GM21447 (cell line): Measurements from ENCODE around the gene SOBP.

Experiments used
- ATAC-seq: cut with Tn5 transposase; IDR thresholded peaks from one replicate; pipeline ENCODE4 v1.9.1; 2021; ENCODE audit not compliant: unreplicated experiment

SOBP gene

GRCh38 chr6:107612762-107613415 is 123.0 kb downstream of the SOBP start:
- no peak for ATAC-seq

DNA sequence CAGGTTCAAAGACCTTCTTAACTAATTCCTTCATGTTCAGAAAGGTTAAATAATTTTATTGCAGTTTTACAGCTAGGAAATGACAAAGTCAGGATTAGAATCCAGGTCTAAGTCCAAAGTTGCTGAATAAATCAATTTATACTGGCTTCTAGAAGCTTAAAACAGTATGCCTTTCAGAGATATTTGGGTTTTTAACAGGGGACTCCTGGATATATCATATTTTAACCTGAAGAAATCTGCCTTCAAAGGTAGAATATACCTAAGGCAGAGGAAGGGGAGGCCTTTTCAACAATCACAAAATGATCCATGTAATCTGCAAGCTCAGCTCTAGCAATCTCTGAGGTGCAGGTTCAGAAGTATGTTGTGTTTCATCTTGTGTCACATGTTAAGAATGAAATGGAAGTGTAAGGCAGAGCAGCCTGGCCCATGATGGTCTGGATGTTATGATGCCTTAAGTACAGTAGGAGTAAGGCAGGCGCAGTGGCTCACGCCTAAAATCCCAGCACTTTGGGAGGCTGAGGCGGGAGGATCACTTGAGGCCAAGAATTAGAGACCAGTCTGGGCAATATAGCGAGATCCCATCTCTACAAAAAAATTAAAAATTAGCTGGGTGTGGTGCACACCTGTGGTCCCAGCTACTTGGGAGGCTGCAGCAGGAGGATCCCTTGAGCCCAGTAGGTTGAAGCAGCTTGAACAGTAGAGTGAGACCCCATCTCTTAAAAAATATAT is 123.9 kb downstream of the SOBP start:
- no peak for ATAC-seq

GRCh38 chr6:107614828-107615227 is 124.9 kb downstream of the SOBP start:
- no peak for ATAC-seq

- no peak for ATAC-seq
These were observed 126.9 kb downstream of the SOBP start for GRCh38 chr6:107616775-107617174.

- no peak for ATAC-seq
These were observed 127.5 kb downstream of the SOBP start for GRCh38 chr6:107617341-107617932.

DNA sequence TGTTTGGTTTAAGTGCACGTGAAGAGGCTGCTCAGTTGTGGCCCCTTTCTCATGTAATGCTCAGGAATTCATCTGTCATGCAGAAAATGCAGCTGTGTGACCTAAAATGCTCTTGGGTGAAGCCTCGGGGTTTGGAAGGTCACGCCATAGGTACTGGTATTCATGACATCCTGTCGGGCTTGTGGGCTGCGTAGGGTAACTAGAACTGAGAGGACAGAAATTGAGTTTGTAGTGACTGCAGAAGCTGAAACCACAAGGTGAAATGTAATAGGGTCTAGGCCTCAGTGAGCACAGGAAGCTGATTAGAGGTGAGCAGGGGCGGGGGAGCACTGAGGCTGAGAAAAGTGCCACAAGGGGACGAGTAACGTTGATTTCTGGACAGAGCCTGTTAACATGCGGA is 128.8 kb downstream of the SOBP start:
- peak; percentile 99 for ATAC-seq

GRCh38 chr6:107620732-107621131 is 130.8 kb downstream of the SOBP start:
- ATAC-seq, result no peak

DNA sequence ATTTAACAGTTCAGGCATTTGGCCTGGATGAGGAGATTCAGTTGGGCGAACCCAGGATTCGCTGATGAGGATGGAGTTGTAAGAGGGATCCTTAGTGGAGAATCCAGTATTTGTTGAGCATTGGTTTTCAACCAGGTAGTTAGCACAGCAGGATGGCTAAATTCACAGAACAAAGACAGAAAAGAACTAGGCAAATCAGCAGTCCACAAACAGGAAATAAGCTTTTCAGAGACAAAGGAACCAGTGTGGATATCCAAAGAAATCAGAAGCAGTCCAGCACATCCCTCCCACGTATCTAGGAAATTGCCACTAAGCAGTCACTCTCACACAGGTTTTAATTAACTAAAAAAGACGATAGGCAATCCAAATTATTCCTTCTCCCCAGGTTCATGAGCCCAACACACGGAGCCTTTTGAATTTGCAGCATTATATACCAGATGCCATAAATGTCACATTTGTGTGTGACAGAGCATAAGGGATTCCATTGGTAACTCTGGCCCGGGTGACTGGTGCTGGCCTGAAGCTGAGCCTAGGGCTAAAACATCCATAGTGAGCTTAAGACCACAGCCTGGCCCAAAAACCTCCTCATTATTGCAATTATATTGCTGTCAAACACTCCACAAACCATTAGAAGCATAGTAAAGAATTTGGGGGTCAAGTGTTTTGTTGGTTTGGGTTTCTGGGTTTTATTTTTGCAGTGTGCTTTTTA is 131.5 kb downstream of the SOBP start:
- no peak for ATAC-seq

DNA sequence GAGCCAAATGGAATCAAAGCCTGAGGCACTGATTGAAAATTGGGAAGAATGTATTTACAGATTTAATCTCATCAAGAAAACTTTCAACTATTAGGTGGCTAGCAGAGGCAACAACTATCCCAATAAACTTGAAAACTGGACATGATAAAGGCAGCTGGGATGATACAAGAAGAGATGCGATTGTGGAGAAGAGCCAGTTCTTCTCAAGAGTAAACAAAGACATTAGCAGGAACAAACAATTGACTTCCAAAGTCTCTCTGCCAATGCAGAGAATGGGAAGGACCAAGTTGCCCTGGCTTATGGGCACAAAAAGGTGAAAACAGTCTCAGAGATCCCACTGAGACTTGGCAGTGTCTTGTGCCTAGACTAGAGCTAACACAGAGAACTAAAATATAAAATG is 132.4 kb downstream of the SOBP start:
- no peak for ATAC-seq

GRCh38 chr6:107624050-107624449 is 134.1 kb downstream of the SOBP start:
- no peak for ATAC-seq

- ATAC-seq, result no peak
These were observed 134.6 kb downstream of the SOBP start for GRCh38 chr6:107624541-107624940.

DNA sequence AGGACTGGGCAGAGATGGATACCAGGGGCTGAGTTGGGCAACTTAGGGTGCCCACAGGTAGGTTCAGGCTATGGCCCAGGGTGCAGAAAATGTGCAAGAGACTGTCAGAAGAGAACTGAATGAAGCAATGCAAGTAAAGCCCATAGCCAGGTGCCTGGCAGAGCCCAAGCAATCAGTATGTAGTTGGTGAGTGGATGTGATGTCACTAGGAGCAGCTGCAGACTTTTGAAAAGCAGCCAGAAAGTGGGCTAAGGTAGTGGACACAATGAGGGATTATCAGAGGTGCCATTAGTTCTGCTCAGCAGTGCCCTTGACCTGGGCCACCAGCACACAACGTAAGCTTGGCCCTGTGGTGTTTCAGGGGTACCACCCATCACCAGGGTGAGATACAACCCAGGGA is 135.3 kb downstream of the SOBP start:
- ATAC-seq, result no peak

- ATAC-seq, result no peak
These were observed 136.7 kb downstream of the SOBP start for GRCh38 chr6:107626645-107627044.

GRCh38 chr6:107627969-107628368 is 138.1 kb downstream of the SOBP start:
- no peak for ATAC-seq

- ATAC-seq, result no peak
These were observed 139.0 kb downstream of the SOBP start for GRCh38 chr6:107628878-107629277.

- ATAC-seq, result no peak
These were observed 139.7 kb downstream of the SOBP start for GRCh38 chr6:107629548-107630129.

GRCh38 chr6:107630348-107630977 is 140.5 kb downstream of the SOBP start:
- ATAC-seq, result no peak

- no peak for ATAC-seq
These were observed 142.6 kb downstream of the SOBP start for GRCh38 chr6:107632381-107633136.

DNA sequence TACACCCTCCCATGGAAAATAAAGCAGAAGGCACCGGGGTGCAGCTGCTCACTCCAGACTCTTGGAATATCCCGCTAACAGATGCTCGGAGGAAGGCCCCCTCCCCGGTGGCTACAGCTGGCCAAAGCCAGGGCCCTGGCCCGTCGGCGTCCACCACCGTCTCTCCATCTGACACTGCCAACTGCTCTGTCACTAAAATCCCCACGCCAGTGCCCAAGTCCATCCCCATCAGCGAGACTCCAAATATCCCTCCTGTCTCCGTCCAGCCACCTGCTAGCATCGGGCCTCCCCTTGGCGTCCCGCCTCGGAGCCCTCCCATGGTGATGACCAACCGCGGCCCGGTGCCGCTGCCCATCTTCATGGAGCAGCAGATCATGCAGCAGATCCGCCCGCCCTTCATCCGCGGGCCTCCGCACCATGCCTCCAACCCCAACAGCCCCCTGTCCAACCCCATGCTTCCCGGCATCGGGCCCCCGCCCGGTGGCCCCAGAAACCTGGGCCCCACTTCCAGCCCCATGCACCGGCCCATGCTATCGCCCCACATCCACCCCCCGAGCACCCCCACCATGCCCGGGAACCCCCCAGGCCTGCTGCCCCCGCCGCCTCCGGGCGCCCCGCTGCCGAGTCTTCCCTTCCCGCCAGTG is 143.9 kb downstream of the SOBP start:
- no peak for ATAC-seq
